Upper lobe of left lung (tissue), 4 donors: Measurements from ENCODE around the gene DGKB.

Experiments used
- EP300 ChIP-seq, 4 donors: sonication (generic); formaldehyde crosslinking; IDR thresholded peaks; one replicate each; pipeline ENCODE4 v1.5.1; 2017; ENCODE audit warnings: antibody characterized with exemption in 4 of 4, control low read depth in 2 of 4
- POLR2A ChIP-seq, 4 donors: fragments of 450-650 bp; IDR thresholded peaks; one replicate each; pipeline ENCODE4 v1.5.1; 2016 to 2017; ENCODE audit warnings: antibody characterized with exemption in 4 of 4, mild to moderate bottlenecking in 2 of 4

DNA sequence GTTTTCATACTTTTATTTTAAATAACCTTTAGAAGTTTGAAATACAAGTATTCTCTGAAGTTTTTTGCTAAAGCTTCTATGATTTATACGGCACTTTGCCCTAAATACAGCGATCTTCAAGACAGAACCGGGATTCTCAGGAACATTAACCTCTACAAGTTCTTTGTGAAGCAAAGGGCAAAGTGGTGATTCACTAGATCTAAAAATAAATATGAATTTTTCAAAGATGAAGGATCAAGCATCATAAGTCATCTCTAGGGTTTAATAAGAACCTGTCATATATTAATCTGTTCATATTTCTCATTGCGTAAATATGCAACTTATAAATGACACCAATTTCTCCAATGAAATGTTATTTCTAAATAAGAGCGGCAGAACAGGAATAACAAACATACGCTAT, 30.7 kb downstream of the DGKB start:
- no peak for TF ChIP-seq EP300 (IDR thresholded peaks at IDR 0.05)
- no peak for TF ChIP-seq POLR2A (IDR thresholded peaks at IDR 0.05)
